NT2/D1 (cell line): ENCODE data around the gene XPO6.

Experiments used
- DNase-seq: peaks from one replicate; pipeline ENCODE4 v3.0.0-alpha.2; 2011; ENCODE audit warnings: low read depth, low spot score
- H3K27me3 ChIP-seq: 2 replicates; pipeline ENCODE4 v1.6.0; 2011; ENCODE audit warnings: mild to moderate bottlenecking; ENCODE audit not compliant: insufficient read length, insufficient read depth
- H3K36me3 ChIP-seq: 2 replicates; pipeline ENCODE4 v1.6.1; 2011; ENCODE audit warnings: mild to moderate bottlenecking, low read length, mixed read lengths; ENCODE audit not compliant: insufficient read depth, insufficient read length
- H3K4me1 ChIP-seq: 2 replicates; pipeline ENCODE4 v1.5.1; 2011; ENCODE audit not compliant: insufficient read depth, insufficient read length
- H3K4me3 ChIP-seq: 2 replicates; pipeline ENCODE4 v1.5.1; 2011; ENCODE audit warnings: low read depth; ENCODE audit not compliant: insufficient read length
- H3K9ac ChIP-seq: 2 replicates; pipeline ENCODE4 v1.6.0; 2011; ENCODE audit warnings: low read depth; ENCODE audit not compliant: insufficient read length
- H3K9me3 ChIP-seq: 2 replicates; pipeline ENCODE4 v1.5.1; 2011; ENCODE audit warnings: mild to moderate bottlenecking, low read length; ENCODE audit not compliant: insufficient read depth
- SUZ12 ChIP-seq: IDR thresholded peaks from 2 replicates; pipeline ENCODE4 v1.6.1; 2011; ENCODE audit not compliant: insufficient read length, insufficient read depth; ENCODE audit errors: extremely low read depth
- YY1 ChIP-seq: IDR thresholded peaks from 2 replicates; pipeline ENCODE4 v1.6.1; 2011; ENCODE audit not compliant: insufficient read length, insufficient read depth
- ZNF274 ChIP-seq: IDR thresholded peaks from 2 replicates; pipeline ENCODE4 v1.6.1; 2011; ENCODE audit warnings: mild to moderate bottlenecking, low read depth, low read length

Gene XPO6

DNA sequence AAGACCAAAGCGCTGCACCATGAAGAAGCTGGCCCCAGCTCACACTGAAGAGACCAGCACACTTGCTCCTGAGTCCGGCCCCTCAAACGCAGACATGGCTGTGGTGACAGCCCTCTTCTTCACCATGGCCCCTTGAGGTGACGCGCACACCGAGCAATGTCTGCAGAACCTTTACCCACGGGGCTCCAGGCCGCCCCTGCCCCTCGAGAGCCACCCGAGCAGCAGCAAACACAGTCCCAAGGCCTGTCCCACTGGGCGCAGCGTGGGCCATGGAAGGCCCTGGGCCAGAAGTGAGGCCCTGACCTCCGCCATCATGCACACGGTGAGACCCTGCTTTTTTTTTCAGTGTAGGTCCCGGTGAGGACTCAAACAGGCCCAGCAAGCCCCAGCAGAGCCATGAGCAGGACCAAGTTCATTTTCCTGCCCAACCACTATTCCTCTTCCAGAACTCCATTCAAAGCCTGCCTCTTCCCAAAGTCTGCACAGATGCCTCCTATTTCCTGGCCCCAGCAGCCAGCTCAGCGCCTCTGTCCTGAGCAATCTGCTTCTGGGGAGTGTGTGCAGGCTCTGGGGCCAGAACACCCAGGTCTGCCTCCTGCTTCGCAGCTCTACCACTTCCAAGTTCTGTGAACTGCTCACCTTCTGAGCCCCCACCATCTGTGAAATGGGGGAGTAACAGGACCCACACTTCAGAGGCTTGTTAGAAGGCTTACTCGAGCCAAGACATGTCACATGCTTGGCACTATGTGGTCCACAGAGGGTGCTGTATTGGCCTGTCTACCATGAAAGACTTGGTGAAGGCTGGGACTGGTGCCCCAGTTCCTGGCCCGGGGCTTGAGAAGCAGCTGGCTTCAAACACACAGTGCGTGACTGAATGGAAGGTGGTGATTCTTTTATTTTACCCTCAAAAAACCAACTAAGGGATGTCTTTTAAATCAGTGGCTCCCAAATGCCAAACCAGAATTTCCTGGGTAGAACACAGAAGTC, 112.5 kb downstream of the XPO6 start:
- Histone ChIP-seq H3K4me1 (no peaks in the 10 kb centered on the region), H3K9ac (no peak overlapping the region), H3K4me3 (no peak overlapping the region), H3K36me3 (peaks cover 79% of the 10 kb centered on the region), H3K9me3 (no peaks in the 10 kb centered on the region), H3K27me3 (no peaks in the 10 kb centered on the region)
- DNase-seq = no peak
- no peak for TF ChIP-seq YY1
- TF ChIP-seq SUZ12 = no peak
- no peak for TF ChIP-seq ZNF274

DNA sequence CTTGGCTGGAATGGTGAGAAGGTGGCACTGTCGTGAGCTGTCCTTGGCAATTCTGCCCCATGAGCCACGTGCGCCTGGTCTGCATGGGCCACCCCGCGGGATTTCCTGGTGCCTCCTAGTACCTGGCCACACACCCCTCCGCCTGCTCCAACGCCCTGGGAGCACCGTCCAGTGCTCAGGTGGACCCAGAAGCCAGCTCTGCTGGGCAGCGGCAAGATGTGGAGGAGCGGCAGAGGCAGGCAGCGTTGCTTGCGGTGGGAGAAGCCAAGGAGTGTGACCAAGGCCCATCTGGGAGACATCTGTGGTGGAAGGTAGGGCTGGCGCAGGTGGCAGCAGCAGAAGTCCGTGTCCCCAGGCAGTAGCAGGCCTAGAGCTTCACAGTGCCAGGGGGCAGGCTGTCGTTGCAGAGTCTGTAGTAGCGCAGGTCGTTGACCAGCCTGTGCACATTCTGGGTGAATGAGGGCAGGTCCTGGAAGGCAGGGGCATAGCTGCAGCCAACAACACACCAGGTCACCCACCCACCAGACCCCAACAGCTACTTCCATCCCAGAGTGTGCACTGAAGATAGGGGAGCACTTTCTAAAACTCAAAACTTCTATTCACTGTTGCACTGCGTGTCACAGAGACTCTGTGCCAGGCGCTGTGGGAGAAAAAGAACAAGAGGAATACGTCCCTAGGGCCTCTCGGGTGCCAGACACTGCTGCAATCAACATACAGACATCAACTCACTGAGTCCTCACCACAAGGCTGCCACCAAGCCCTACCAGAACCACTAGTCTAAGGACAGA, 113.4 kb downstream of the XPO6 start:
- Histone ChIP-seq H3K27me3 (no peaks in the 10 kb centered on the region), H3K36me3 (peaks cover 70% of the 10 kb centered on the region), H3K9me3 (no peaks in the 10 kb centered on the region), H3K9ac (no peak overlapping the region), H3K4me3 (no peak overlapping the region), H3K4me1 (peaks cover 5% of the 10 kb centered on the region)
- no peak for DNase-seq
- TF ChIP-seq ZNF274 = no peak
- TF ChIP-seq YY1 = no peak
- TF ChIP-seq SUZ12 = no peak

DNA sequence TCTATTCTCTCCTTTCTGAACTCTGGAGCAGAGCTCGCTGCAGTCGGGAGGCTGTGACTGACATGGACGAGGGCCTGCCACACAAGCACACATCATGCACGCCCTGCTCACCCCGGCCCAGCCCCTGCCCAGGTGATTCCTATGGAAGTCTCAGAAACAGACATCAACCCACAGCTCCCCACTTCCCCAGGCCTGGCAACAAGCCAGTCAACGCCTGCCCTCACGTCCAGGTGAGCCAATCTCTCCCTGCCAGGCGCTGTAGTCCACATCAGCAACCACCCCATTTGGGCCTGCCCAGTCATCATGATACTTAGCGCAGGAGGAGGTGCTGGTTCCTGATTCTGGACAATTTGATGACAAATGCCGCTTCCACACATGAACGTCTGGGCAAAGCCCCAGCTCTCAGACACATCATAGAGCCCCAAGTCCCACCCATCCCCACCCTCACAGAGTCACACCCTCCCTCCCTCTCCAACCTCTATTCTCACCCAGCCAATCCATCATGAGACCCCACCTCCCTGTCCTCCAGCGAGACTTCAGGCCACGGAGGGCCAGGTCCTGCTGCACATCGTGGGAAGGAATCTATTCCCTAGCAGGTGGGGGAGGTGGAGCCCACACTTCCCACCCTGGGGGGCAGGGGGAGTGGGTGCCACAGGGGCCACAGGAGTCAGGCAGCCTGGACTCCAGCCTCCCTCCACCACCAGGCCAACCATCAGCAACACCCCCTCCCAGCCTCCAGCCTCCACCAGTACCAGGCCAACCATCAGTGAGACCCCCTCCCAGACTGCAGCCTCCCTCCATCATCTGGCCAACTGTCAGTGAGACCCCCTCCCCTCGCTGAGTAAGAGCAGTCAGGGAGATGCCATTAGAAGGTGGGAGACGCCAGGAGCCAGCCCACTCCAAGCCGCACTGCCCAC, 114.5 kb downstream of the XPO6 start:
- DNase-seq = no peak
- H3K36me3 ChIP-seq = peaks cover 59% of the 10 kb centered on the region
- TF ChIP-seq YY1 = no peak
- no peak for TF ChIP-seq SUZ12
- TF ChIP-seq ZNF274 = no peak
- H3K9ac ChIP-seq = no peak overlapping the region
- no peak overlapping the region for H3K4me3 ChIP-seq
- H3K27me3 ChIP-seq = no peaks in the 10 kb centered on the region
- no peaks in the 10 kb centered on the region for H3K9me3 ChIP-seq
- H3K4me1 ChIP-seq = peaks cover 8% of the 10 kb centered on the region

DNA sequence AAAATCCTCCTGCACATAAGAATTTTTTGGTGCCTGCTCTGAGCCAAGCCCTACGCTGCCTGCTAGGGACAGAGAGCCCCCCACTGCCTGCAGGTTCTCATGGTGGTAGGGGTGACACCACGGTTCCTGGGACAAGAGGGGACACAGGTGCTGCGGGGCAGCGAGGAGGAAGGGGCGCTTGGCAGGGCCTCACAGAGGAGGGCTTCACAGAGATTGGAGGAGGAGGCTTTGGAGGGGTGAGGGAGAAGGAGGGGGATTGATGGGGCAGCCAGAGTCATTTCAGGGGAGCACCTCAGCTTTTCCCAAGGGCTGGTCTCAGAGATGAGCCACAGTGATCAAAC, 118.4 kb downstream of the XPO6 start:
- H3K9me3 ChIP-seq = no peaks in the 10 kb centered on the region
- H3K4me1 ChIP-seq = peaks cover 23% of the 10 kb centered on the region
- H3K27me3 ChIP-seq = no peaks in the 10 kb centered on the region
- TF ChIP-seq ZNF274 (no peak), YY1 (no peak), SUZ12 (no peak)
- peaks cover 23% of the 10 kb centered on the region for H3K36me3 ChIP-seq
- no peak for DNase-seq
- peak overlapping the region; percentile 13 for H3K4me3 ChIP-seq
- peak overlapping the region; percentile 65 for H3K9ac ChIP-seq

DNA sequence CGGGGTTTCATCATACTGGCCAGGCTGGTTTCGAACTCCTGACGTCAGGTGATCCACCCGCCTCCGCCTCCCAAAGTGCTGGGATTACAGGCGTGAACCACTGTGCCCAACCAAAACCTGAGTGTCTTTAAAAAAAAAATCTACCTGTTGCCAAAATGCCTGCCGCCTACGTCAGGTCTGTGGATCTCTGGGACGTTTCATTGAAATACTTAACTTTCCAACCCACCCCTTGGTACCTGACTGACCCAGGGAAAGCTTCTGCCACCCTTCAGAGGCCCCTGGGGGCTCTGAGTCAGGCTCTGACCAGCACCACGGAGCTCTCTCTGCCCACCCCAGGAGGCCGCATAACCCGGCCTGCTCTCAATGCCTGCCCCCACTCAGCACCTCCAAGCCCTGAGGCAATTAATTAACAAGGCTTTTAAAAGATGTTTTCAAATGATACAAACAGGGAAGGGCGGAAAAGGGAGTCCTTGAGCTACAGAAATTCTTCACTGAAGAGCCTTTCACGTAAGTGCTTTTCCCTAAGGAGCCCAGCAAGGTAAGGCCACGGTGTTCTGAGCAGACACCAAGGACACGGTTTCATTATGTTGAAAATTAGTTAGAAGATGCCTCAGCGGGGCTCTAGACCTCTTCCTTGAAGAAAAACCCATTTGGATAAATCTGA, 118.9 kb downstream of the XPO6 start:
- H3K4me1 ChIP-seq = peaks cover 23% of the 10 kb centered on the region
- H3K9me3 ChIP-seq = no peaks in the 10 kb centered on the region
- peaks cover 18% of the 10 kb centered on the region for H3K36me3 ChIP-seq
- peak; percentile 38 for DNase-seq
- H3K4me3 ChIP-seq = no peak overlapping the region
- H3K9ac ChIP-seq = peak overlapping the region; percentile 65
- TF ChIP-seq YY1 = no peak
- TF ChIP-seq ZNF274 = no peak
- TF ChIP-seq SUZ12 = no peak
- H3K27me3 ChIP-seq = no peaks in the 10 kb centered on the region

DNA sequence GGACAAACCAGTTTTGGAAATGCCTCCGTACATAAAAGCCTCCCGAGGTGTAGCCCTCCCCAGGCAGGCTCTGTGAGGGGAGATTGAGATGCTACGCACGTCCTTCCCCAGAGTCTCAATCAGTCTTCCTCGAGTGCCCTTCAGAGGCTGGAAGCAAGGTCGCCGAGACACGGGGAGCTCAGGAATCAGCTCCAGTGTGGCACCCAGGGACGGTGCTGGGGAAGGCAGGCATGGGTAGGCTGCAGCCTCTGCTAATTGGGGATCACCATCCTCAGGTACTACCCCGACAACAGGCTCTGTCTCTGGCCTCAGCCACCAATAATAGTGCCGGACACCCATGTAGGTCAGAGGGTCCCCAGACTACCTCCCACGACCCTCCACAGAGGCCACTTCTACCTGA, 120.1 kb downstream of the XPO6 start:
- Histone ChIP-seq H3K4me1 (peaks cover 27% of the 10 kb centered on the region), H3K4me3 (peak overlapping the region; percentile 4), H3K9me3 (no peaks in the 10 kb centered on the region), H3K27me3 (no peaks in the 10 kb centered on the region), H3K9ac (peak overlapping the region; percentile 62), H3K36me3 (peaks cover 6% of the 10 kb centered on the region)
- no peak for DNase-seq
- no peak for TF ChIP-seq YY1
- TF ChIP-seq SUZ12 = no peak
- no peak for TF ChIP-seq ZNF274
